ENCODE data around the gene KASH5. TPM values are rescaled to one million over a fixed set of nuclear protein-coding genes. Genes with fewer than 3 reads are reported as not detected.

Gene KASH5
- total and polyA plus RNA-seq, 2 of the 8 experiments (the other 6 are each of a cell fraction or from before 2014, with no cell fraction given) = 0.05 to 0.19 TPM

DNA sequence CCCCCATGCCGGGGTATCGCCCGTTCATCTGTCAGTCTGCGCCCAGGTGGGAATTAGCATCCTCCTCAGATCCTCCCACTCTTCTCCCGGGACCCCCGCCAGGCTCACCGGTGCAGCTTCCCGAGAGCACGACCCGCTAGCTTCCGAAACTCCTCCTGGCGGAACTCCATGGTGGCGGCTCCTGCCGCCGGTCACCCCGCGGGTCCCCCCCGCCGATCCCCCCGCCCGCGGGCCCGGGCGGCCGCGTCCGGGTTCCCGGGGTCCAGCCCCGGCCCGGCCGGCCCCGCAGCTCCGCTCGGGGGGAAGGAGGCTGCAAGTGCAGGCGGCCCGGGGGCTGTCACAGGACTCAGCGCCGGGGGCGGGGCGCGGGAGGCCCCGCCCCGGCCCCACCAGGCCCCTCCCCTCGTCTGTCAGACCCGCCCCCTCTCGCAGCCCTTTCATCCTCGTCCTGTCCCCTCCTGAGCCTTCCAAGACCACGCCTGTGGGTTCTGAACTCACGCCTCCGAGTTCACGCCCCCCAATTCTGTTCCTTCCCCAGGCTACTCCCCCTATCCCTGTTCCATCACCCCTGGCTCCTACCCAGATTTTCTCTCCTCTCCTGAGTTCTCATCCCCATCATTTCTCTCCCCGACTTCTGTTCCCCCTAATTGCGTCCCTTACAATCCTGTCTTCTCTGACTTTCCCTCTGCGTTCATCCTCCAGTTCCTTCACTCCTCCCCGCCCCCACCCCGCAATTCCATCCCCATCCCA, 53.3 kb downstream of the KASH5 start, which contains the start of gene SLC17A7:
Gene SLC17A7 (minus strand): TSS at position 318 of the 750 bp plus-strand sequence. CDS start 148 bp downstream, at position 170.
- Histone ChIP-seq H2AFZ (ENCODE audit: low read length) (peak within 1 kb of the TSS; percentile 95; the same call in 1 of the 2 replicates), H3K9ac (replicated peaks in 1 of 4; ENCODE audit: extremely low read depth in 1 of 4, low read depth in 3 of 4, low read length in 3 of 4) (0 out of 7 replicates have a peak within 1 kb of the TSS, but pooled peaks of 1 of the 4 experiments have one; percentile 13), H2BK120ac (replicated peaks; ENCODE audit: low read depth, low read length) (no peak within 1 kb of the TSS), H3K9me3 (ENCODE audit: insufficient read depth in 2 of 2, low read depth in 1 of 2, low read length in 1 of 2) (no peaks in the 10 kb centered on the region), H3K79me1 (ENCODE audit: low read depth, low read length) (no peaks in the 10 kb centered on the region), H3K27me3 (replicated peaks in 1 of 4; ENCODE audit: control insufficient read depth in 3 of 4, extremely low read depth in 1 of 4, insufficient read depth in 3 of 4, low read length in 3 of 4) (peaks cover 25 to 47% (median 43%) of the 10 kb centered on the region in 4 experiments), H3K23me2 (ENCODE audit: low read depth, low read length) (peaks cover 20% of the 10 kb centered on the region; the same call in 1 of the 2 replicates), H3K4ac (replicated peaks; ENCODE audit: insufficient read length, low read depth, low read length) (no peak within 1 kb of the TSS), H3K56ac (replicated peaks; ENCODE audit: insufficient read length, low read depth, low read length) (no peak within 1 kb of the TSS), H2BK12ac (ENCODE audit: low read depth, low read length) (peak within 1 kb of the TSS; percentile 63; the same call in 1 of the 2 replicates), H3K79me2 (ENCODE audit: control insufficient read depth in 1 of 2, insufficient read depth in 2 of 2, low read length in 2 of 2) (no peaks in the 10 kb centered on the region), H2BK15ac (ENCODE audit: low read length) (no peak within 1 kb of the TSS), H2AK5ac (ENCODE audit: low read depth, low read length) (no peak within 1 kb of the TSS), H3K14ac (ENCODE audit: insufficient read length) (no peak within 1 kb of the TSS), H3K4me2 (ENCODE audit: insufficient read depth in 1 of 2, low read depth in 2 of 2, low read length in 2 of 2) (peak within 1 kb of the TSS; percentile 53 to 73), H4K8ac (ENCODE audit: extremely low read depth, insufficient read depth, low read length) (no peak within 1 kb of the TSS; the same call in 1 of the 2 replicates), H3K4me3 (ENCODE audit: extremely low read depth in 1 of 4, insufficient read depth in 2 of 4, low read depth in 3 of 4, low read length in 4 of 4) (peak within 1 kb of the TSS; percentile 39 to 57 (median 50)), H4K5ac (ENCODE audit: insufficient read length, low read depth, low read length) (no peak within 1 kb of the TSS), H3K23ac (ENCODE audit: insufficient read length) (no peak within 1 kb of the TSS), H4K91ac (replicated peaks; ENCODE audit: insufficient read length, low read length) (no peak within 1 kb of the TSS), H3K36me3 (ENCODE audit: control insufficient read depth in 2 of 4, insufficient read depth in 4 of 4, low read length in 3 of 4) (peaks cover 0 to 2% (median under 1%) of the 10 kb centered on the region in 4 experiments; a peak in 3 of 8 replicates), H2BK20ac (ENCODE audit: low read length) (no peak within 1 kb of the TSS), H3K18ac (ENCODE audit: extremely low read depth, low read length) (peak within 1 kb of the TSS; percentile 3), H3K4me1 (replicated peaks in 1 of 4; ENCODE audit: control insufficient read depth in 3 of 4, insufficient read depth in 4 of 4, low read length in 3 of 4) (peaks cover 0 to 10% (median 7%) of the 10 kb centered on the region in 4 experiments; a peak in 4 of 7 replicates), H2BK5ac (ENCODE audit: low read depth, low read length) (peak within 1 kb of the TSS; percentile 55; the same call in 1 of the 2 replicates), H3K27ac (ENCODE audit: low read depth, low read length) (no peak within 1 kb of the TSS), H4K20me1 (replicated peaks in 1 of 2; ENCODE audit: control insufficient read depth in 1 of 2, insufficient read depth in 2 of 2, low read length in 2 of 2) (no peaks in the 10 kb centered on the region)
- FAIRE-seq (no peak), DNase-seq (ENCODE audit: low read depth in 1 of 2, low spot score in 2 of 2) (peak in 1 of 2 experiments; percentile 82)
- POLR2A ChIA-PET (ENCODE audit: partially characterized antibody) = interaction anchor here (0.7 to 4.1 kb wide), 7 partner anchors 9 to 179 kb away, joined by 3 to 13 read pairs (median 3); partner anchors contain the start of genes ALDH16A1 and PIH1D1
- 5% methylated on average over 31 of the region's 56 CpGs; no CpG with 5 or more reads in 1 of the 2 experiments for WGBS, 2 experiments (ENCODE audit: extremely low coverage in 1 of 2, insufficient coverage in 1 of 2, insufficient read length in 1 of 2, insufficient replicate concordance in 2 of 2, low coverage in 1 of 2, low lambda C conversion rate in 2 of 2, missing lambda C conversion rate in 1 of 2)
- CTCF ChIA-PET (ENCODE audit: partially characterized antibody) = interaction anchor here (0.9 to 7.9 kb wide), 9 partner anchors 9 to 74 kb away, joined by 3 to 88 read pairs (median 7); partner anchors contain the start of genes GFY and PIH1D1
- TF ChIP-seq JUND (IDR thresholded peaks at IDR 0.05; ENCODE audit: low read length) = no peak
